HepG2 (cell line): ENCODE measurements around the gene CDK12. TPM values are rescaled to one million over a fixed set of nuclear protein-coding genes. Genes with fewer than 3 reads are reported as not detected.

Experiments used
- ATAC-seq: fragments of 200-7000 bp; cut with Tn5 transposase; 3 replicates; pipeline ENCODE4 v1.9.1; 2020; ENCODE audit warnings: mild to moderate bottlenecking, moderate library complexity
- BruUV-seq: library from RNA; stranded (reverse); fragments of 400-500 nt; replicated peaks from 2 replicates; lab custom pipeline; 2021; lab: Mats Ljungman, UMichigan
- CTCF ChIA-PET: fragments of 300-600 bp; formaldehyde crosslinking; extraction: SDS; loops from one replicate; lab custom pipeline; 2021; ENCODE audit warnings: low total read pairs, inconsistent platforms, low intra/inter-chr PET ratio; lab: Yijun Ruan, JAX
- POLR2A ChIA-PET: fragments of 350-600 bp; sonication (Branson Sonifier 250); formaldehyde crosslinking; loops from one replicate; lab custom pipeline; 2020; ENCODE audit warnings: antibody characterized with exemption, inconsistent platforms; lab: Yijun Ruan, JAX
- DNase-seq: peaks from one replicate; pipeline ENCODE4 v3.0.0-alpha.2; 2015; ENCODE audit warnings: low spot score
- FAIRE-seq: peaks from 3 replicates; lab custom pipeline; 2011; peaks lifted over from hg19 to GRCh38; lab: Jason Lieb, UNC
- H2AFZ ChIP-seq: one replicate; pipeline ENCODE4 v1.6.1; 2011; ENCODE audit warnings: low read length, inconsistent platforms
- H3K27ac ChIP-seq: fragments of 300-600 bp; 3 replicates; pipeline ENCODE4 v1.8.0; 2011; ENCODE audit warnings: mixed run types, mild to moderate bottlenecking, mixed read lengths, low read length, inconsistent platforms; ENCODE audit not compliant: insufficient read depth; ENCODE audit errors: extremely low read length
- H3K27me3 ChIP-seq, 2 experiments: fragments of 200-600 bp in 1 of 2; 2 replicates in 1 of 2; 3 replicates in 1 of 2; pipeline versions ENCODE4 v1.6.0 to v1.8.0; 2011; ENCODE audit warnings: low read length in 2 of 2, mild to moderate bottlenecking in 2 of 2, moderate library complexity in 2 of 2, inconsistent platforms in 1 of 2; ENCODE audit not compliant: insufficient read depth in 2 of 2, control insufficient read depth in 1 of 2
- H3K36me3 ChIP-seq, 2 experiments: fragments of 200-600 bp in 1 of 2; replicated peaks in 1 of 2; 2 replicates in 1 of 2; 3 replicates in 1 of 2; pipeline versions ENCODE4 v1.5.1 to v1.8.0; 2011; ENCODE audit warnings: low read length in 2 of 2, inconsistent platforms in 1 of 2; ENCODE audit not compliant: insufficient read depth in 2 of 2, control insufficient read depth in 1 of 2
- H3K4me1 ChIP-seq: 2 replicates; pipeline ENCODE4 v1.5.1; 2012; ENCODE audit warnings: low read length, inconsistent platforms; ENCODE audit not compliant: insufficient read depth
- H3K4me2 ChIP-seq: 2 replicates; pipeline ENCODE4 v1.6.0; 2011; ENCODE audit warnings: low read depth, low read length, inconsistent platforms
- H3K4me3 ChIP-seq, 3 experiments: fragments of 200-600 bp in 1 of 3; sonication (generic), shearing (Covaris generic) in 1 of 3; replicated peaks in 1 of 3; 2 replicates each; pipeline ENCODE4 v1.5.1; 2011 to 2016; ENCODE audit warnings: low read length in 3 of 3, inconsistent platforms in 2 of 3, low read depth in 2 of 3, mild to moderate bottlenecking in 2 of 3, control low read depth in 1 of 3, mixed read lengths in 1 of 3; ENCODE audit not compliant: insufficient read depth in 1 of 3
- H3K79me2 ChIP-seq: one replicate; pipeline ENCODE4 v1.6.1; 2011; ENCODE audit warnings: low read length, inconsistent platforms; ENCODE audit not compliant: insufficient read depth
- H3K9ac ChIP-seq: 2 replicates; pipeline ENCODE4 v1.6.0; 2011; ENCODE audit warnings: mild to moderate bottlenecking, low read depth, low read length, inconsistent platforms; ENCODE audit not compliant: insufficient read depth
- H3K9me3 ChIP-seq: 2 replicates; pipeline ENCODE4 v1.5.1; 2012; ENCODE audit warnings: mild to moderate bottlenecking, low read length
- H4K20me1 ChIP-seq: 2 replicates; pipeline ENCODE4 v1.6.0; 2011; ENCODE audit warnings: inconsistent platforms, mild to moderate bottlenecking, low read length, moderate library complexity; ENCODE audit not compliant: insufficient read depth
- GFI1 ChIP-seq: sonication (generic); formaldehyde crosslinking; IDR thresholded peaks from 2 replicates; pipeline ENCODE4 v1.5.0; 2020; ENCODE audit warnings: missing genetic modification reagents, mild to moderate bottlenecking, borderline replicate concordance
- RARG ChIP-seq: sonication (generic); formaldehyde crosslinking; IDR thresholded peaks from 2 replicates; pipeline ENCODE4 v1.4.0; 2020; ENCODE audit warnings: low read depth, mild to moderate bottlenecking, missing genetic modification reagents
- ZNF280D ChIP-seq: sonication (generic); formaldehyde crosslinking; IDR thresholded peaks from 2 replicates; pipeline ENCODE4 v1.5.1; 2020; ENCODE audit warnings: mild to moderate bottlenecking, missing genetic modification reagents
- WGBS: methylation state at CpG from one replicate; pipeline ENCODE4 v1.1.6; 2017; ENCODE audit warnings: low lambda C conversion rate; 5-methylcytosine and 5-hydroxymethylcytosine counted together
- in situ Hi-C: cut with HindIII; loops from 2 replicates; pipeline ENCODE4 v1.10.0; 2017; ENCODE audit warnings: low pct_unique_long_range_greater_than_20kb; ENCODE audit not compliant: extremely low pct_ligation_motif_present
- intact Hi-C: fragments of 100-400 bp; cut with micrococcal nuclease; formaldehyde crosslinking; loops from one replicate; pipeline ENCODE4 v1.10.0; 2022; ENCODE audit not compliant: unreplicated experiment
- polyA plus RNA-seq, 8 experiments: library from polyadenylated mRNA; depleted of rRNA in 3 of 8; stranded (reverse) in 7 of 8; unstranded in 1 of 8; fragments of >200 nt; fragmentation: Illumina TruSeq in 4 of 8; extraction: Trizol in 4 of 8; gene quantifications; 2 replicates each; pipeline versions ENCODE4 v1.2.1 to v1.2.3, GENCODE V29; 2011 to 2016; ENCODE audit warnings: low read depth in 4 of 8, missing spikeins in 1 of 8, mixed read lengths in 1 of 8; ENCODE audit not compliant: insufficient read depth in 1 of 8
- total RNA-seq, 5 experiments: library from RNA; depleted of rRNA; stranded (reverse); fragments of >200 nt; fragmentation: Illumina TruSeq; extraction: Trizol; gene quantifications; 2 replicates each; pipeline ENCODE4 v1.2.3, GENCODE V29; 2016; ENCODE audit warnings: low read depth in 1 of 5

Gene CDK12
- total and polyA plus RNA-seq, 2 of the 13 experiments (the other 11 are each of a cell fraction or from before 2014, with no cell fraction given), result 24.0 to 88.6 TPM

GRCh38 chr17:39555368-39555767, 94.1 kb downstream of the CDK12 start:
- no peaks in the 10 kb centered on the region for H3K36me3 ChIP-seq
- POLR2A ChIA-PET, result no interaction called here

More at GRCh38 chr17:39555368-39555767, 94.1 kb downstream of the CDK12 start:
- no peaks in the 10 kb centered on the region for H3K9me3 ChIP-seq
- TF ChIP-seq ZNF280D (CRISPR knock-in tag), result no peak
- TF ChIP-seq RARG (CRISPR knock-in tag), result no peak
- TF ChIP-seq GFI1 (CRISPR knock-in tag), result no peak
- TF ChIP-seq, all 625 proteins: peak for 0
- DNase-seq (no peak), ATAC-seq (no peak), FAIRE-seq (no peak)
- no peak overlapping the region for H3K4me3 ChIP-seq
- H3K9ac ChIP-seq, result no peak overlapping the region
- intact Hi-C loops, result no loop called here
- H3K27ac ChIP-seq, result no peak overlapping the region
- H3K4me2 ChIP-seq, result no peak overlapping the region
- BruUV-seq, result no TSS peak
- in situ Hi-C loops, result no loop called here
- no peak overlapping the region for H2AFZ ChIP-seq
- H3K79me2 ChIP-seq, result no peaks in the 10 kb centered on the region
- CTCF ChIA-PET, result no interaction called here
- no peaks in the 10 kb centered on the region for H3K4me1 ChIP-seq
- no peaks in the 10 kb centered on the region for H4K20me1 ChIP-seq
- H3K27me3 ChIP-seq, result no peaks in the 10 kb centered on the region
- 71% methylated on average over 2 of the region's 2 CpGs for WGBS
